GM19463 (cell line): ENCODE measurements around the gene TECPR1.
A peak's percentile ranks its signal among the peaks of the same experiment; 100 is the strongest.

Source experiments
- ATAC-seq: cut with Tn5 transposase; IDR thresholded peaks from one replicate; pipeline ENCODE4 v1.9.1; 2021; ENCODE audit warnings: mild to moderate bottlenecking, moderate library complexity; ENCODE audit not compliant: unreplicated experiment

Gene TECPR1

GRCh38 chr7:98213888-98214810, 37.9 kb downstream of the TECPR1 start:
- ATAC-seq: no peak

- ATAC-seq: no peak
Observed at GRCh38 chr7:98213296-98213887, 38.6 kb downstream of the TECPR1 start.

- no peak for ATAC-seq
Observed at GRCh38 chr7:98212532-98213041, 39.4 kb downstream of the TECPR1 start.

DNA sequence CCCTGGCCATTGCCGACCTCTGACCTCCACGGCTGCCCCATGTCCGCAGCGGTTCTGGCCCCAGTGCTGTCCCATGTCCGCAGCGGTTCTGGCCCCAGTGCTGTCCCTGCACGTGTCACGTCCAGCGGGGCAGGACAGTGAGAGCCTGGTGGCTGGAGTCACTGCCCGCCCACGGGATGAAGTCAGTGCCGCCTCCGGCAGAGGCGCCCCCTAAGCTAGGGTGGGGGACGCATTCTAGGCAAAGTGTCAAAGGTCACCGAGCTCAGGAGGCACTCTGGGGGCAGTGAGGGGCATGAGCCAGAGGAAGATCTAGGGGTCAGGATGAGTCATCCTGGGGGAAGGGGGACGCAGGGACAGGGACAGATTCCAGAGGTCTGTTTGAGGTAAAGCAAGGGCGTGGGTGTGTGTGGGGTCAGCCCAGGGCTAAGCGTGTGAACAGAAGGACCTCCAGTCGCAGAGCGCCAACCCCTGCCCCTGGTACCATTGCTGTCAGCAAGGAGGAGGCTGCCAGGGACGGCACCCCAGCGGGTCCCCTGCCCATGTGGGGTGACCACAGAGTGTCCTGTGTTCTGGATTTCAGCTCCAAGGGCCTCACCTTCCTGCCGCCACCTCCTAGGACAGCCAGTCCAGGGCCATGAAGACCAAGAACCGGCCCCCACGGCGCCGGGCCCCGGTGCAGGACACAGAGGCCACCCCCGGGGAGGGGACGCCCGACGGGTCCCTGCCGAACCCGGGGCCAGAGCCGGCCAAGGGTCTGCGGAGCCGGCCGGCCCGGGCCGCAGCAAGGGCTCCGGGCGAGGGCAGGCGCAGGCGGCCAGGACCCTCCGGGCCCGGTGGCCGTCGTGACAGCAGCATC, 40.1 kb downstream of the TECPR1 start:
- ATAC-seq: no peak

DNA sequence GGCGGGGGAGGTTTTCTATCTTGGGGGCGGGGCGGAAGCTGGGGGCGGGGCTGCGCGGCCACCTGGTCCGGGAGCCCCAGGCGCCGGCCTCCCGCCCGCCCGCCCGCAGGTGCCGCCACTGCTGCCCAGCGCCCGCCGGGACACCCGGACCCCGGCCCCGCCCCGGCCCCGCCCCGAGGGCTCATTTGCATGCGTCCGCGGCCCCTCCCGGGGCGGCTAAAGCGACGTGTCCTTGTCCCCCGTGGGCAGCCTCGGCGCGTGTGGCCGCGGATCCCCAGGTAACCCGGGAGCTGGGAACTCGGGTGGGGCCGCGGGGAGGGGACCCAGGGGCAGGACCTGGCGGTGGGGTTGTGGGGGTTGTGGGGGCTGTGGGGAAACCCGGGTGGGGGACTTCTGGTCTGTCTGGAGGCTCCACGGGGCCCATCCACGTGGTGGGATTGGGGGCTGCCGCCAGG, 40.8 kb downstream of the TECPR1 start, which contains the start of gene BHLHA15:
TSS of gene BHLHA15 (plus strand) at position 219 of the 455 bp plus-strand sequence. CDS start 871 bp downstream, outside the sequence.
- ATAC-seq: no peak

GRCh38 chr7:98210513-98211220, 41.4 kb downstream of the TECPR1 start:
- ATAC-seq: no peak

GRCh38 chr7:98209166-98209920, 42.7 kb downstream of the TECPR1 start:
- no peak for ATAC-seq

- no peak for ATAC-seq
Observed at GRCh38 chr7:98206451-98207330, 45.3 kb downstream of the TECPR1 start.

DNA sequence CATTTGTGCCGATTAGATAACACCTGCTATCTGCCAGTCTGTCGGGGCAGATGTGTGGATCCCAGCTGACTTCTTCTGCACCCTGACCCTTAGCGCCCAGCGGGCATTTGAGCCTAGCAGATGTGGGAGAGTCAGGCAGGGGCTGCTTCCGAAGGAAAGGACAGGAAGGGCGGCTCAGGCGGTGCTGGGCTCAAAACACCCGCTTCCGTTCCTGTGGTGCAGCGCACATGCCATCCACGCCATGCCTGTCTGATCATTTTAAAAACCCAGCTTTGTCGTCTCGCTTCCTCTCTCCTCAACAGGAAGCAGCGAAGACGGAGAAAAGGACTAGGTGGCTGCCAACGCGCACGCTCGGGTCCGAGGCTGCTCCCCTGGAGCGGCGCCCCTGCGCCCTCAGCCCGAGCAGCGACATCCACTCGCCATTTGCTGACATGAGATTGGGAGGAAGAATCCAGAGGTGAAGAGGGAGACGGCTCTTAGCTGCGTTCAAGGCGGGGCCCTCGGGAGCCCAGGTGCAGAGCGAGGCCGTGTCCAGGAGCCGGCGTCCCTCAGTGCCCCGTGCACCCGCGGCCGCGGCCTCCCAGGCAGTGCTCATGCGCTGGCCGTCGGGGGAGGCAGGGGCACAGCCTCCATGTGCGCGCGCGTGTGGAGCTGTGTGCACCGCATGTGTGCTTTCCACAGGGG, 46.7 kb downstream of the TECPR1 start:
- no peak for ATAC-seq

GRCh38 chr7:98204670-98205069, 47.4 kb downstream of the TECPR1 start:
- ATAC-seq: no peak

GRCh38 chr7:98203964-98204605, 47.9 kb downstream of the TECPR1 start:
- no peak for ATAC-seq

DNA sequence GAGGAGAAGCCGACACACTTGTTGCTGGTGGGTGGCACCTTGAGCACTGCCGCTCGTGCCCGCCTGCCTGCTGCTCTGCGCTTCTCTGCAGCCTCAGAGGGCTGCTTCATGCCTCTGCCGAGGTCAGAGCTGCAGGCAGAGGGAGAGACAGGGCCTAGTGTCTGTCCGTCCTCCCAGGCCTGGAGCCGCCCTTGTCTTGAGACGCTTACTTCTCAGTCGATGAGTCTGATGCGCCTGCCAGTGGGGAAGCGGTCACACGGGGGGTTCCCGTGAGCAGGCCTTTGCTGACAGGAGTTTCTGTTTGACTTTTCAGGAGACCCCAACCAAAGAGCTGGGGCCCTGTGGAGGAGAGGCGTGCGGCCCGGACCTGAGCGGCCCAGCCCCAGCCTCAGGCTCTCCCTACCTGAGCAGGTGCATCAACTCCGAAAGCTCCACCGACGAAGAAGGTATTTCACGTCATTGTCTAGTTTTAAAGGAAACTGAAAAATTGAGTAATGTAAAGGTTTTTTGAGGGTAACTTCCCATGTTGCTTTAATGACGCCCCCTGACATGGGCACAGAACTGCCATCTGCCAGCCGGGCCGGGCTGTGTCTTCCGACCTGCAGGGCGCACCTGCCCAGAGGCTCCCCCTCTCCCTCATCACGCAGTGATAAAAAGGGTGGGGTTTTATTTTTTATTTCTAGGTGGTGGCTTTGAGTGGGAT, 48.6 kb downstream of the TECPR1 start:
- peak; percentile 37 for ATAC-seq

DNA sequence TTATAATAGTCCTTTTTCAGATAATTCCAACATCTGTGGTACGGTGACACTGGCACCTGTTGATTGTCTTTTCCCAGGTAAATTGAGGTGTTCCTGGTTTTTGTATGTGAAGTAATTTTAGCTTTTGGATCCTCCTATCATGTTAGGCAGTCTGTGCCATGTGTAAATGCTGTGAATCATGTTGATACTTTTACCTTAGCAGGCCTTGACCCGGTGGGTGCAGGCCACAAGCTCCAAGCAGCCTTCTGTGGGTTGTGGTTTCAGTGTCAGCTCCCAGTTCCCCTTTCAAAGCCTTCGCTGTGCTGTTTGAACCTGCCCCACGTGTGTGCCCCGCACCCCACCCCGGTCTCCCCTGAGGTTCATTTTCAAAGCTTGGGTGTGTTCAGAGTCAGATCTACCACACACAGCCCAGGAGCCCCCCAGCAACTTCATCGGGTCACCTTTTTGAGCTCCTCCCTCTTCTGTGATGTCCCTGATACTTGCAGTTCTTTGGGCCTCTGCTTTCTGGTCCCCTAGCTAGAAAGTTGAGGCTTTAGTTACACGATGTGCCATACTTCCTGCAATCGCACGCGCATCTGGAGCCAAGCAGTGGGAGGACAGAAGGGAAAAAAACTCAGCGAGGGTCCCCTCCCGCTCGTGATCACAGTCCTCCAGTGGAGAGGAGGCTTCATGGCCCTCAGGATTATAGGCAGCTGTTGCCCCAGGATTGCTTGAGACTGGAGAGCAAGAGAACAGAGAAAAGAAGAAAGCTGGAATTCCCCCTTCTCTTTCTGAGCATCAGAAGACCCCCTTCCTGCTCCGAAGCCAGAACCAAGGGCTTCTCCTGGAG, 49.5 kb downstream of the TECPR1 start:
- peak; percentile 89 for ATAC-seq

GRCh38 chr7:98200364-98200763, 51.7 kb downstream of the TECPR1 start:
- ATAC-seq: peak; percentile 36

- ATAC-seq: no peak
Observed at GRCh38 chr7:98199131-98199530, 52.9 kb downstream of the TECPR1 start.
